Sigmoid colon (tissue), 7 donors: ENCODE results near the gene MARK3. TPM values are rescaled to one million over a fixed set of nuclear protein-coding genes. Genes with fewer than 3 reads are reported as not detected.

Experiments
- DNase-seq: peaks from one replicate; pipeline ENCODE4 v3.0.0-alpha.2; 2019
- H3K27ac ChIP-seq, 4 donors: fragments of 200-600 bp; sonication (generic); one replicate each; pipeline ENCODE4 v1.5.1; 2016 to 2019; ENCODE audit warnings: mild to moderate bottlenecking in 1 of 4
- H3K27me3 ChIP-seq, 3 donors: fragments of 200-600 bp; sonication (generic); one replicate each; pipeline ENCODE4 v1.5.1; 2019; ENCODE audit warnings: mild to moderate bottlenecking in 1 of 3
- H3K36me3 ChIP-seq, 4 donors: fragments of 200-600 bp; sonication (generic); one replicate each; pipeline ENCODE4 v1.5.1; 2016 to 2019
- H3K4me1 ChIP-seq, 4 donors: fragments of 200-600 bp; sonication (generic); one replicate each; pipeline ENCODE4 v1.5.1; 2017 to 2019
- H3K4me3 ChIP-seq, 4 donors: fragments of 200-600 bp; sonication (generic); one replicate each; pipeline ENCODE4 v1.5.1; 2017 to 2019; ENCODE audit warnings: mild to moderate bottlenecking in 2 of 4, moderate library complexity in 1 of 4
- H3K9me3 ChIP-seq, 4 donors: fragments of 200-600 bp in 3 of 4; sonication (generic) in 3 of 4; one replicate each; pipeline versions ENCODE4 v1.5.1 to v1.6.1; 2013 to 2019
- CTCF ChIP-seq, 4 experiments: fragments of 450-650 bp in 3 of 4; fragments of 200-600 bp in 1 of 4; IDR thresholded peaks; one replicate each; pipeline ENCODE4 v1.5.1; 2016 to 2019; ENCODE audit warnings: antibody characterized with exemption in 4 of 4, mild to moderate bottlenecking in 3 of 4, moderate library complexity in 2 of 4
- EP300 ChIP-seq, 4 donors: sonication (generic); formaldehyde crosslinking; IDR thresholded peaks; one replicate each; pipeline ENCODE4 v1.6.1; 2017; ENCODE audit warnings: antibody characterized with exemption in 4 of 4
- POLR2A ChIP-seq, 2 donors: fragments of 450-650 bp; IDR thresholded peaks; one replicate each; pipeline ENCODE4 v1.6.1; 2016; ENCODE audit warnings: antibody characterized with exemption in 2 of 2, mild to moderate bottlenecking in 2 of 2, moderate library complexity in 2 of 2
- POLR2AphosphoS5 ChIP-seq, 4 donors: sonication (generic); formaldehyde crosslinking; IDR thresholded peaks; one replicate each; pipeline ENCODE4 v1.6.1; 2017; ENCODE audit warnings: antibody characterized with exemption in 4 of 4
- WGBS, 2 donors: extraction: QIAGEN DNeasy Blood & Tissue Kit; methylation state at CpG; one replicate each; pipeline ENCODE4 v1.1.7; 2013; 5-methylcytosine and 5-hydroxymethylcytosine counted together
- intact Hi-C: fragments of 100-400 bp; cut with DNase I; formaldehyde crosslinking; loops from one replicate; pipeline ENCODE4 v1.15.1; 2023
- polyA plus RNA-seq, 3 donors: library from polyadenylated mRNA; stranded (reverse); fragments of 200-250 nt; gene quantifications; one replicate each; pipeline ENCODE4 v1.2.3, GENCODE V29; 2013
- total RNA-seq, 4 donors: library from RNA; depleted of rRNA; stranded (reverse); fragments of >200 nt; gene quantifications; one replicate each; pipeline ENCODE4 v1.1.0, GENCODE V29; 2016
- donor health status: healthy with polysubstance abuse.
- donor health status: Bipolar disorder and iron deficiency.
- donor health status: healthy.

Gene MARK3
- total and polyA plus RNA-seq, 7 donors, result 21.6 to 104 (median 66.7) TPM

- H3K27ac ChIP-seq, result peak overlapping the region in 3 of 4 donors; percentile 92 to 98 (median 94)
- intact Hi-C loops, result no loop called here
- TF ChIP-seq CTCF (IDR thresholded peaks at IDR 0.05), result no peak
- no peak for TF ChIP-seq POLR2A (IDR thresholded peaks at IDR 0.05)
- no peak for TF ChIP-seq POLR2AphosphoS5 (IDR thresholded peaks at IDR 0.05)
- TF ChIP-seq EP300 (IDR thresholded peaks at IDR 0.05), result no peak
Observed at GRCh38 chr14:103526247-103526913, 141.2 kb downstream of the MARK3 start.

GRCh38 chr14:103526914-103527248 lies 141.7 kb downstream of the MARK3 start:
- H3K27me3 ChIP-seq, result no peaks in the 10 kb centered on the region
- peaks cover 0 to 9% (median 3%) of the 10 kb centered on the region in 4 donors for H3K36me3 ChIP-seq
- H3K4me1 ChIP-seq, result peaks cover 0 to 81% (median 73%) of the 10 kb centered on the region in 4 donors
- intact Hi-C loops, result no loop called here
- peak overlapping the region; percentile 90 to 98 (median 93) for H3K27ac ChIP-seq
- no peak overlapping the region for H3K4me3 ChIP-seq
- WGBS, 2 donors, result 94 to 95% methylated on average over 1 of the region's 1 CpG
- H3K9me3 ChIP-seq, result no peaks in the 10 kb centered on the region
- TF ChIP-seq POLR2AphosphoS5 (IDR thresholded peaks at IDR 0.05) (no peak), CTCF (IDR thresholded peaks at IDR 0.05) (no peak), EP300 (IDR thresholded peaks at IDR 0.05) (no peak), POLR2A (IDR thresholded peaks at IDR 0.05) (no peak)
- DNase-seq, result no peak

More at GRCh38 chr14:103526247-103526913, 141.2 kb downstream of the MARK3 start:
- H3K27me3 ChIP-seq, result no peaks in the 10 kb centered on the region
- H3K36me3 ChIP-seq, result peaks cover 0 to 9% (median 3%) of the 10 kb centered on the region in 4 donors
- DNase-seq, result no peak
- 38 to 65% methylated on average over 8 of the region's 8 CpGs for WGBS, 2 donors
- H3K4me3 ChIP-seq, result no peak overlapping the region
- peaks cover 0 to 76% (median 68%) of the 10 kb centered on the region in 4 donors for H3K4me1 ChIP-seq
- H3K9me3 ChIP-seq, result no peaks in the 10 kb centered on the region

DNA sequence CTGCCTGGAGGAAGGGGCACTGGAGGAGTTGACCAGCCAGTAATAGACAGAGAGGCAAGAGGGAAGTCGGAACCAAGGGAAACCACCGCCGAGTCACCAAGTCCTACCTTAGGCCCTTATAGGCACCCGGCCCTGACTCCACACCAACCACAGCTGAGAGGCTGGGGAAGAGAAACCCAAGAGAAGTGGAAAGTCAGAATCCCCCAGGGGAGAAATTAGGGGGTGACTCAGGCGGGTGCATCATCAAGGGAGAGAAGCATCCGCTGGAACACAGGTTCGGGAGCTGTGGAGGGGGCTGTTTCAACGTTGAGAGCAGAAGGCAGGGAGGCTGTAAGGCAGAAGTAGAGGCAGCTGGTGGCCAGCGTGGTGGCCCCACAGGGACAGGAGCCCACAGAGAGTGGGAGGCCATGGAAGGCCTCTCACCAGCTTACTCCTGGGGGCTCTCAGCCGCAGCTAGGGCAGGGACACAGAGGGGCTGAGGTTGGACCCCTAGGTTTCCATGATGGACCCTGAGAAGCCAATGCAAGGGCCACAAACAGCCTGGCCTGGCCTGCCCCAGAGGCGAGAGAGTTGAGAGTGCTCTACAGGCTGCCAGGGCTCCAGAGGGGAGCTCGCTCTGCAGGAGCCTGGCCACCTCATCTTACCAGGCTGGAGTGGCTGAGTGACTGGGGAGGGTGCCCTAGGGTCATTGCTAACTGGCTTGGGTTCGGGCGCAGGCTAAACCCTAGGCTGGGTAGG lies 142.4 kb downstream of the MARK3 start:
- 67 to 73% methylated on average over 14 of the region's 14 CpGs for WGBS, 2 donors
- Histone ChIP-seq H3K9me3 (no peaks in the 10 kb centered on the region), H3K4me1 (peaks cover 0 to 88% (median 80%) of the 10 kb centered on the region in 4 donors), H3K4me3 (no peak overlapping the region), H3K27ac (peak overlapping the region; percentile 90 to 98 (median 93)), H3K36me3 (peaks cover 0 to 9% (median 3%) of the 10 kb centered on the region in 4 donors), H3K27me3 (no peaks in the 10 kb centered on the region)
- no peak for TF ChIP-seq POLR2AphosphoS5 (IDR thresholded peaks at IDR 0.05)
- no peak for TF ChIP-seq CTCF (IDR thresholded peaks at IDR 0.05)
- no peak for DNase-seq
- intact Hi-C loops, result no loop called here

GRCh38 chr14:103528146-103528586 lies 143.0 kb downstream of the MARK3 start:
- Histone ChIP-seq H3K4me3 (peak overlapping the region; percentile 85 to 96 (median 96)), H3K27ac (peak overlapping the region; percentile 90 to 98 (median 93)), H3K36me3 (peaks cover 0 to 9% (median 3%) of the 10 kb centered on the region in 4 donors), H3K9me3 (no peaks in the 10 kb centered on the region), H3K4me1 (peaks cover 0 to 90% (median 81%) of the 10 kb centered on the region in 4 donors), H3K27me3 (no peaks in the 10 kb centered on the region)
- TF ChIP-seq EP300 (IDR thresholded peaks at IDR 0.05) (no peak), CTCF (IDR thresholded peaks at IDR 0.05) (no peak), POLR2A (IDR thresholded peaks at IDR 0.05) (no peak), POLR2AphosphoS5 (IDR thresholded peaks at IDR 0.05) (no peak)
- peak; percentile 73 for DNase-seq
- WGBS, 2 donors, result 16 to 50% methylated on average over 10 of the region's 10 CpGs
- intact Hi-C loops, result no loop called here
